Astrocyte of the cerebellum (primary cell): ENCODE results near the gene RPL18.

Experiments used
- DNase-seq: peaks from one replicate; pipeline ENCODE4 v3.0.0-alpha.2; 2011; ENCODE audit warnings: low read depth
- H3K4me3 ChIP-seq: 2 replicates; pipeline ENCODE4 v1.5.1; 2011; ENCODE audit warnings: mild to moderate bottlenecking, low read depth, low read length, moderate library complexity
- in situ Hi-C: cut with HindIII; loops from 2 replicates; pipeline ENCODE4 v1.10.0; 2017; ENCODE audit warnings: low sequenced_read_pairs
- TF ChIP-seq, protein P1 (sequence below): IDR thresholded peaks from 2 replicates; pipeline ENCODE4 v1.5.1; 2012; ENCODE audit warnings: low read length, low read depth, moderate library complexity, mild to moderate bottlenecking; ENCODE audit errors: missing control alignments

Gene RPL18

DNA sequence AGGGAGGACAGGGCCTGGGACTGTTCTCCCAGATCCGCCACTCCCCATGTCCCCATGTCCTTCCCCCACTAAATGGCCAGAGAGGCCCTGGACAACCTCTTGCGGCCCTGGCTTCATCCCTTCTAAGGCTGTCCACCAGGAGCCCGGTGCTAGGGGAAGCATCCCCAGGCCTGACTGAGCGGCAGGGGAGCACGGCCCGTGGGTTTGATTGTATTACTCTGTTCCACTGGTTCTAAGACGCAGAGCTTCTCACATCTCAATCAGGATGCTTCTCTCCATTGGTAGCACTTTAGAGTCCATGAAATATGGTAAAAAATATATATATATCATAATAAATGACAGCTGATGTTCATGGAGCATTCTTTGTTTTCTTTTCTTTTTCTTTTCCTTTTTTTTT is 11.6 kb downstream of the RPL18 start:
- in situ Hi-C loops, result no loop called here
- TF ChIP-seq, protein P1, sequence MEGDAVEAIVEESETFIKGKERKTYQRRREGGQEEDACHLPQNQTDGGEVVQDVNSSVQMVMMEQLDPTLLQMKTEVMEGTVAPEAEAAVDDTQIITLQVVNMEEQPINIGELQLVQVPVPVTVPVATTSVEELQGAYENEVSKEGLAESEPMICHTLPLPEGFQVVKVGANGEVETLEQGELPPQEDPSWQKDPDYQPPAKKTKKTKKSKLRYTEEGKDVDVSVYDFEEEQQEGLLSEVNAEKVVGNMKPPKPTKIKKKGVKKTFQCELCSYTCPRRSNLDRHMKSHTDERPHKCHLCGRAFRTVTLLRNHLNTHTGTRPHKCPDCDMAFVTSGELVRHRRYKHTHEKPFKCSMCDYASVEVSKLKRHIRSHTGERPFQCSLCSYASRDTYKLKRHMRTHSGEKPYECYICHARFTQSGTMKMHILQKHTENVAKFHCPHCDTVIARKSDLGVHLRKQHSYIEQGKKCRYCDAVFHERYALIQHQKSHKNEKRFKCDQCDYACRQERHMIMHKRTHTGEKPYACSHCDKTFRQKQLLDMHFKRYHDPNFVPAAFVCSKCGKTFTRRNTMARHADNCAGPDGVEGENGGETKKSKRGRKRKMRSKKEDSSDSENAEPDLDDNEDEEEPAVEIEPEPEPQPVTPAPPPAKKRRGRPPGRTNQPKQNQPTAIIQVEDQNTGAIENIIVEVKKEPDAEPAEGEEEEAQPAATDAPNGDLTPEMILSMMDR, result no peak
- no peak for DNase-seq

DNA sequence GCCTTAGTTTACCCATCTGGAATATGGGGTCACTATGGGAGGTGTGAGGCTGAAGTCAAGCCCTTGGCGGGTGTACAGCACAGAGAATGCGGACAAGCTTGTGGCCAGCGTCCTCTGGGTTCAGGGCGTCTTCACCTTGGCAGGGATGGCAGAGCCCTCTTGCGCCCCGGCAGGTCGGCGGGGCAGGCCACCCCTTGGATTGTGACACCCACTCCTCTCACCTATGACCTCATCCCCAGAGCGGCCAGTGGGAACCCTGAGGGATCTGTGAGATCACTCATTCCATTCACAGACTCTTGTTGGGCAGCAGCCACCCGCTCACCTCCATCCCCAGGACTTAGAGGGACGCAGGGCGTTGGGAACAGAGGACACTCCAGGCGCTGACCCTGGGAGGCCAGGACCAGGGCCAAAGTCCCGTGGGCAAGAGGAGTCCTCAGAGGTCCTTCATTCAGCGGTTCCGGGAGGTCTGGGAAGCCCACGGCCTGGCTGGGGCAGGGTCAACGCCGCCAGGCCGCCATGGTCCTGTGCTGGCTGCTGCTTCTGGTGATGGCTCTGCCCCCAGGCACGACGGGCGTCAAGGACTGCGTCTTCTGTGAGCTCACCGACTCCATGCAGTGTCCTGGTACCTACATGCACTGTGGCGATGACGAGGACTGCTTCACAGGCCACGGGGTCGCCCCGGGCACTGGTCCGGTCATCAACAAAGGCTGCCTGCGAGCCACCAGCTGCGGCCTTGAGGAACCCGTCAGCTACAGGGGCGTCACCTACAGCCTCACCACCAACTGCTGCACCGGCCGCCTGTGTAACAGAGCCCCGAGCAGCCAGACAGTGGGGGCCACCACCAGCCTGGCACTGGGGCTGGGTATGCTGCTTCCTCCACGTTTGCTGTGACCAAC is 12.3 kb downstream of the RPL18 start, which contains the start of gene SPACA4:
SPACA4 (plus strand) TSS at position 280 of the 896 bp plus-strand sequence; CDS start at position 517, 237 bp downstream.
- H3K4me3 ChIP-seq, result no peak within 1 kb of the TSS
- DNase-seq, result no peak
- TF ChIP-seq, protein P1, result no peak
- in situ Hi-C loops, result no loop called here

More for the DNA sequence above, 11.6 kb downstream of the RPL18 start:
- no peak overlapping the region for H3K4me3 ChIP-seq

DNA sequence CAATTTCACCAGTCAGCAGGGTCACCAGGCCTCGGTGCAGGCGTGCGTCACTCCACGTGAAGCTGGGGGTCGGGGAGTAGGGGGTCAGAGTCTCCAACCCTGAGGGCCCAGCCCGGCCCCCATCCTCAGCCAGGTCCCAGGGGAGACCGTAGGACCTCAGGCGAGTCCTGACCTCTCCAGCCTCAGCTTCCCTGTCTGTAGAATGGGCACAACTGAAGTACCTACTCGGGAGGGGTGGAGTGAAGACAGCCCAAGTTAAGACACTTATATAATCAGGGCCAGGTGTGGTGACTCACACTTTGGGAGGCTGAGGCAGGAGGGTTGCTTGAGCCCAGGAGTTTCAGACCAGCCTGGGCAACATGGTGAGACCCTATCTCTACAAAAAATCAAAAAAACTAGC is 15.1 kb downstream of the RPL18 start:
- TF ChIP-seq, protein P1, result no peak
- in situ Hi-C loops, result no loop called here
- no peak for DNase-seq

DNA sequence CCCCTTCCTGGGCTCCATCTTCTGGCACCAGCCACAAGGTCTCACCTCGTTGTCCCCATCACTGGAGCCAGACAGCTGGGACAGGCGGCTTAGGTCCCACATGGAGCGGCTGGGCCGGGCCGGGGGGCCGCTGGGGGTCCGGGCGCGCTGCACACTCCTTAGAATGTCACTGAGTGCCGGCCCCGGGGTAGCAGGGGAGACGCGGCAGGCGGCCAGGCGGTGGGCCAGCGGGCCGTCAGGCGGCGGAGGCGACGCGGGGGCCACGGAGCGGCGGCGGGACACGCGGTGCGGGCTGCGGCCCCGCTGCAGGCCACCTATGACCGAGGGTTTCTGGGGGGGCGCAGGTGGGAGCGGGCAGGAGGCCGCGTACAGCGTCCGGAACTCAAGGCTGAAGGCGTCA is 15.5 kb downstream of the RPL18 start:
- DNase-seq, result no peak
- in situ Hi-C loops, result no loop called here
- no peak overlapping the region for H3K4me3 ChIP-seq
- TF ChIP-seq, protein P1, result no peak

More for the DNA sequence above, 15.1 kb downstream of the RPL18 start:
- no peak overlapping the region for H3K4me3 ChIP-seq

DNA sequence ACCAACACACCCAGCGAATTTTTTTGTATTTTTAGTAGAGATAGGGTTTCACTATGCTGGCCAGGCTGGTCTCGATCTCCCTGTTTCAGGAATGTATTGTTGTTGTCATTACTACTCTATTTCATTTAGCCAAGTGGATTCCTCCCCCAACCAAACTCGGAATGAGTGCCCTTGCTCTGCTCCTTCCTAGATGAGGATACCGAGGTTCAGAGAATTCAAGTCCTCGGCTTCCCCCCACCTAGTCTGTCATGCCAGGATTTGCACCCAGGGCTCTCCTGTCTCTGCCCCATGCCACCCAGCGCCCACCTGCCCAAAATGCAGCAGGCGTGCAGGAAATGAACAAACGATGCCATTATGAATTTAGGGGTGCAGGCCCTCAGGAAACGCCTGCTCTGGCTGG is 16.0 kb downstream of the RPL18 start:
- no peak for DNase-seq
- in situ Hi-C loops, result no loop called here
- TF ChIP-seq, protein P1, result no peak
- no peak overlapping the region for H3K4me3 ChIP-seq

DNA sequence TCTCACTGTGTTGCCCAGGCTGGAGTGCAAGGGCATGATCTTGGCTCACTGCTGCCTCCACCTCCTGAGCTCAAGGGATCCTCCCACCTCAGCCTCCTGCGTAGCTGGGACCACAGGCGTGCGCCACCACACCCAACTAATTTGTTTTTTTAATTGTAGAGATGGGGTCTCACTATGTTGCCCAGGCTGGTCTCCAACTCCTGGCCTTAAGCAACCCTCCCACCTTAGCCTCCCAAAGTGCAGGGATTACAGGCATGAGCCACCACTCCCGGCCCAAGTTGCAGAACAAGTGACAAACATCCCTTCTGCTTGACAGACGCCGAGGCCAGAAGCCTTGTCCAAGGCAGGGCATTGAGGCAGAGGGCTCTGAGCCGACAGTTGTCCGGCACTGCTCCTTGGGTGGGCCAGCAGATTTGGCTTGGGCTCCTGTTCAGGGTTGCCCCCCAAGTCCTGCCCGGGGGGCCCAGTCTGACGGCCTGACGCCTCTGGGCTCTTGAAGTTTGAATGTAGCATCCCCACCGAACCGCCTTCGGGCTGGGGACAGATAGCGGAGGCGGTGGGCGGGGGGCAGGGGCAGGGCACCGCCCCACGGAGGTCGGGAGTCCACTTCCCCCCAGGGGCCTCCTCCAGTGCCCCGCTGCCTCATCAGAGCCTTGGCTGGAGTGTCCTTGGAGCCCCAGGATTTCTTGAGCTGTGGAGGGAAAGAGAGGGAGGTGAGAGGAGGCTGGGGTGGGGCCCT is 18.1 kb downstream of the RPL18 start:
- no peak overlapping the region for H3K4me3 ChIP-seq
- in situ Hi-C loops, result no loop called here
- no peak for DNase-seq
- TF ChIP-seq, protein P1, result no peak
